NCI-H2227 treated with DMSO at 0.1 percent for 48 hours (cell line): ENCODE measurements around the gene TMSB4X.
"Not testable (repeated sequence)": the region's sequence is repeated elsewhere in the genome, so short reads cannot be mapped to it uniquely, and the experiment has no call there.

Experiments used
- DNase-seq: peaks from one replicate; lab custom pipeline; 2025; lab: John Stamatoyannopoulos, UW

The TMSB4X gene

DNA sequence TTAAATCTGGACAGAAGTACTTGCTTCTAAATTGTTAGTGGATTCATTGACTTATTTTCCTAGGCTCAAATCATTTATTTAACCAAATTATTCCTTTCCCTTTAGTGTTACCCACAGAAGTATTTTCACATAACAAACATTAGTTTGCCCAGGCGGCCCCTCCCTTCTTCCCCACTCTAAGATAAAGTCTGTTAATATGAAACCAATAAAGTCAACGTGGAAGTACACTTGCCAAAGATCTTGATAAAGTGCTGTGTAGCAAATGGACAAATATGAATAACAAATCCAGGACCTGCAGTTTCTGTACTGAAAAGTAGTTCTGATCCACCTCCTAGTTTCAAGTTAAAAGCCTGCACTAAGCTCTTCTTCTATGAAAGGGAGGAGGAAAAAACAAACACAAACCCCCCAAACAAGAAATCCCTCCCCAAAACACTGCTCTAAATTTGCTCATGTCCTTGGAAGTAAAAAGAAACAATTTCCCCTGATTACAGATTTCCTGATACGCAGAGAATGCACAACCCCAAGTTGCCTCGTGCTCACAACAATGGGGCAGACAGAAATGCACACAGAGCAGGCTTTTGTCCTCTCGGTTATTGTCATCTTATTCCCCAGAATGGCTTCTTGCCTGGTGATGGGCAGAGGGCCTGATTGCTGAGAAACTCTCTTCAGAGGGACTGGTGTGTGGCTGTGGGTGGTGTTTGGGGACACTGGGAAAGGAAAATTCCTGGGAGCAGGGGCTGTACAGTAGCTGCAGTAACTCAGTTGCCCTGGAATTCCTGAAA, 23.2 kb downstream of the TMSB4X start:
- DNase-seq: no peak

DNA sequence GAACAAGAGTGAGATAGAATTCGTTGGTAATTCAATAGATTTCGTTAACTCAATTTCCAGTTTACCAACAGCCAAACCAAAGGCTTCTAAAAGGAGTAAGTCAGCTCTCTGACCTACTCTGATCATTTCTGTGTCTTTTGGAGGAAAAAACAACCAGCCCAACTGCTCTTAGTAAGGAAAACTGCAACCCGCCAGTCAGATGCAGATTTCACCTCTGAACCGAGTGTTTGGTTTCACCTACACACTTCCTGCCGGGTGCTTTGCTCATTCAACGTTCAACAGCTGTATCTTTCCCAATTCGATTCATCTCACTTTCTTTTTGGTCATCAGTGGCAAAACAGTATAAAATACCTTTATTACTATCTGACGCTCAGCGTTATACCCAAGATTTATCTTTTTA, 24.5 kb downstream of the TMSB4X start:
- DNase-seq: no peak

DNA sequence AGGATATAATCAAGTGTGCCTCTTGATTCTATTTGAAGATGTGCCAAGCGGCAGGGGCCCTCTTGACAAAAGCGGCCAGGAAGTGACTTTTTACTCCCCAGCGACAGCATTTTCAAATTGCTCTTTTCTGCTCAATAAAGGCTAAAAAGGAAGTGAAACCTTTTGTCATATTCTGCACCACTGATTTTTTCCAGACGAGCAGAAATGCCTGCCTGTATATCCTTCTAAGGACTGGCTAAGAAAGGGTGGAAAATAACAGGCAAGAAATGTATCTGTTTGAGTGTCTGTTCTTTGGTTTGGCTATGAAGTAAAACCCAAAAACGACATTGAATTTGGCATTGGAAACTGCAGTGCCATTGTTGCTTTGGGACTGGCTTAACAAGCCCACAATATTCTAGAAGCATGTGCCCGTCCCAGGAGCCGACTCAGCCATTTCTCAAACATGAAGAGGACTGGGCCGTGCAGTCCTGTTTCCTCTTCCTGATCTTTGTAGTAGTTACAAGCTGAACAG, 25.4 kb downstream of the TMSB4X start:
- peak; percentile 50 for DNase-seq

- no peak for DNase-seq
Observed at GRCh38 chrX:13001097-13001496, 26.2 kb downstream of the TMSB4X start.

GRCh38 chrX:13001961-13002671, 27.2 kb downstream of the TMSB4X start:
- DNase-seq: no peak

- no peak for DNase-seq
Observed at GRCh38 chrX:13005661-13006473, 31.0 kb downstream of the TMSB4X start.

DNA sequence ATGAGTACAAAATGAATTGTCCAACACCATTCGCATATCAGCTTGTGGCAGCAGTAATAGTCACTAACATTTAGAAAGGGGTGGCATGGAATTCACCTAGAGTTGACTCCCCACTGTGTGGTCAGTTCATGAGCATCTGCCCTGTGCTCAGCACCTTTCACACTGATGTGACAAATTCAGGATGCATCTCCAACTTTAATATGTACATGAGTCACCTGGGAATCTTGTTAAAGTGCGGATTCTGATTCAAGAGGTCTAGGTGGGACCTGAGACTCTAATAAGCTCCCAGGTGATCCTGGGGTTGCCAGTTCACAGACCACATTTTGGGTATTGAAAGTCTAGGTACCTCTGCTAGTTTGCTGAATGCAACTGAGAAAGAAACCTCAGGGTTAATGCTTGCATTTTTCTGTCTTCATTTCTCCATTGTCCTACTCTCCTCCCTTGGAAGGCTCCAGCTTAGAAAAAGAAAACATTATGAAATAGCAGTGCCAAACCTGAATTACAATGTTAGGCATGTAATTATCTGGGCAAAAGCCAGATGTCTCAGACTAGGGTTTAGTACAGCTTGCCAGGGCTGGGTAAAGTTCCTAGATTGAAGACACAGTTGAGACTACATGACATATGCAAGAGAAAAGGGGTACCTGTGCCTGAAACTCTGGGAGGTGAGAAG, 32.7 kb downstream of the TMSB4X start:
- peak; percentile 55 for DNase-seq

DNA sequence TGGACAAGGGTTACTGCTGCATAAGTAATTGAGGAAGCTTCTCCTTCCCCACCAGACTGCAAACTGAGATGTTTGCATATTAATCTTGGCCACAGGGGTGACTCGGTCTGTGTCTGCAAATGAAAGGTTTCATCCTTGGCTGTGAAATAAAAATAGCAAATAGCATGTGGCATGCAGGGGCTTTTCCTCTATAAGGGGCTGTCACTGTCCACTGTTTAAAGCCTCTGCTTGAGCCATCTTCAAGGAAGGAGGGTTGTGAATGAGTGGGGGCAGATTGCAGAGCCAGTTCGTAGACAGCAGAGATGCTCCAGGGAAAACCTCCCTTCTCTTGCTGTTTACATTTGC, 33.3 kb downstream of the TMSB4X start:
- no peak for DNase-seq

GRCh38 chrX:13008851-13009250, 33.9 kb downstream of the TMSB4X start:
- DNase-seq: no peak

GRCh38 chrX:13009273-13009672, 34.4 kb downstream of the TMSB4X start:
- no peak for DNase-seq

DNA sequence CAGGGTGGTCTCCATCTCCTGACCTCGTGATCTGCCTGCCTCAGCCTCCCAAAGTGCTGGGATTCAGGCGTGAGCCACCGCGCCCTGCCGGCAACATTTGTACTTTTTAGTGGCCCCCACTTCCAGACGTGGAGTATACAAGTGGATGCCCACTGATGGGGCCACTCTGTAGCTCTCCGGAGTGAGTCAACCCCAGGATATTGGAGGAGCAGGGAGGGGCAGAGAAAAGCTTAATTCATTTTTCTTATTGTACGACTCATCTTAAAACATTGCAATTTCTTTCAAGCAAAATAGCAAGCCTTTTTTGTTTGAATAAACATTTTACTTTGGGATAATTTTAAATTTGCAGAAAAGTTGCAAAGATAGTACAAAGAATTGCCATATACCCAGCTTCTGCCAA, 34.9 kb downstream of the TMSB4X start:
- DNase-seq: no peak

GRCh38 chrX:13010546-13010945, 35.6 kb downstream of the TMSB4X start:
- DNase-seq: no peak

GRCh38 chrX:13013363-13014110, 38.6 kb downstream of the TMSB4X start:
- DNase-seq: peak; percentile 45

DNA sequence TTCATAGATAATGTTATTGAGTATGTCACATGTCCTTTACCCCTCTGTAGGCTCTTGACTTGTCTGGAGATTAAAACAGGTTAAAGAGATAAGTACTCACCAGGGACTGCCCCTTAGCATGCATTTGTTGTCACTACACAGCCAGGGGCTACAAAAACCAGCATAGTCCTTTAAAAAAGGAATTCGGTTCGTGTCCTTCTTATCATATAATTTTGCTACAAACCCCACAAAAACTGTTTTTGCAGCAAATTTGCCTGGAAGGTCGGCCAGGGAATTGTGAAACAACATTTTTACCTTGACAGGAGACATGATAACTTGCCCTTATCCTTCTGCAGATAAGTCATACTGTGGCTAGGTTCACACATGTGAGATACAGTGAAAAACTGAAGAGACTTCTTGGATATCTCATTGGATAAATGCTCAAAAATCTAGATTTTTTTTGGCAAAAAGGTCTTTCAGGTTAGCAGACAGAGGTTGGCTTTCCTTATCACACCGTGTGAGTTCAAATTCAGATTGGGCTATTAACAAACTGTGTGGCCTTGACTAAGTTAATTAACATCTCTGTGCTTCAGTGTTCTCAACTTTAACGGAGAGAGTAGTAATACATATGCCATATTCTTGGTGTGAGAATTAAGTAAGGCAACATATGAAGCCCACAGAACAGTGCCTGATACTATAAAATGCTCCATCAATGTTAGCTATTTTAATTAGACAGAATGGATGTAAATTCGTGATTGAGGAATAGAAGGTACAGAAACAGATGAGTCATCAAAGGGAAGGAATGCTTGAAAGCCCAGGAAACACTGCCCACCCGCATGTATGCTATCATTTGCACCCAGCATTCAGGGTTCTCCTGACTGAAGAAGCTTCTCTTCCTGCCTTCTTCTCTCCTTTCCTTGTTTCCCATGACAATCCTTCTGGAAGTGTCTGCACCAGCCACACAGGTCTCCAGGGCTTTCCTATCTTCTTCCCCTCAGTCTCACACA, 39.5 kb downstream of the TMSB4X start:
- DNase-seq: no peak

GRCh38 chrX:13015536-13016236, 40.8 kb downstream of the TMSB4X start:
- DNase-seq: no peak

GRCh38 chrX:13016731-13017130, 41.8 kb downstream of the TMSB4X start:
- not testable (repeated sequence) for DNase-seq

DNA sequence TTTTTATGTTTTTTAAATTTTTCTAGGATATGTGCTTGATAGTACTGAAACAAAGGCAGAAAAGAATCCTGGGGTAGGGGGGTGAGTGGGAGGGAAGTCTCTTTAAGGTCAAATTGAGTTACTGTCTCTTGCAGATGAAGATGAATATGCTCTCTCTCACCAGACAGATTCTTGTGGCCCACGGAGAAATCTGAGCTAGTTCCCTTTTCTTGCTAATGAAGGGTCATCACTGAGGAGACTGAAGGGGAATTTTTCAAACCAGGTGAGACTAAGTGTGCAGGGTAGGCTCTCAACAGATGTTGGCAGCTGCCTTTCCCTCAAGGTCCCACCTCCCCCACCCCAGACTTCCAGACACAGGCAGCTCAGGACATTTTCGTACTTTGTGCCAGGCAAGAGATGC, 48.0 kb downstream of the TMSB4X start:
- no peak for DNase-seq

- no peak for DNase-seq
Observed at GRCh38 chrX:13023567-13023966, 48.7 kb downstream of the TMSB4X start.

DNA sequence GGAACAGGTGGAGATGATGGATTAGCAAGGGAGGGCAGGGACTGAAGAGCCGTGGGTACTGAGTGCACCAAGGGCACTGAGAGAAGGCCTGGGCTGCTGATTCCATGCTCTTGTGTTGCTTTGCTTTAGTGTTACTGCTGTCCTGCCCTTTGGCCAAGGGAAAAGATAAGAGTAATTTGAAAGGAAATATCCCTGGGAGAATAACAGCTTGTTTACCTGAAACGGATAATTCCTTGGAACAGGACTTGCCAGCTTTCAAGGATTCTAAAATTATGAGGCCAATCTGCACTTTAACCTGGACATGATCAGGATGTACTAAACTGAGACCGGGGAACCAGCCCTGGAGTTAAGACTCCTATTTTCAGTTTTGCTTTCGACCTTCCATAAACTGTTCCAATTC, 49.1 kb downstream of the TMSB4X start:
- DNase-seq: no peak
